Neural cell (in vitro differentiated cells): ENCODE results near the gene TAS1R2. TPM values are rescaled to one million over a fixed set of nuclear protein-coding genes. Genes with fewer than 3 reads are reported as not detected.
A peak's percentile ranks its signal among the peaks of the same experiment; 100 is the strongest.

Experiments used
- H2AFZ ChIP-seq: fragments of 200-600, 300-800 bp; sonication (generic), shearing (Covaris generic); 2 replicates; pipeline ENCODE4 v1.6.0; 2014; ENCODE audit warnings: low read depth, mild to moderate bottlenecking, antibody characterized with exemption, low read length, moderate library complexity
- H3F3A ChIP-seq: fragments of 200-600 bp; shearing (Covaris generic); 2 replicates; pipeline ENCODE4 v1.6.1; 2016; ENCODE audit warnings: mild to moderate bottlenecking, moderate library complexity, mixed read lengths, antibody characterized with exemption, low read length; ENCODE audit not compliant: insufficient read depth, poor library complexity, severe bottlenecking
- H3K27ac ChIP-seq: fragments of 200-600, 300-800 bp; sonication (generic), shearing (Covaris generic); 2 replicates; pipeline ENCODE4 v1.5.1; 2014; ENCODE audit warnings: mild to moderate bottlenecking, low read length, moderate library complexity
- H3K27me3 ChIP-seq: fragments of 300-800, 200-600 bp; sonication (generic), shearing (Covaris generic); 2 replicates; pipeline ENCODE4 v1.6.0; 2014; ENCODE audit warnings: mild to moderate bottlenecking, low read depth, low read length, moderate library complexity; ENCODE audit not compliant: insufficient read depth
- H3K36me3 ChIP-seq: fragments of 300-800, 200-600 bp; sonication (generic), shearing (Covaris generic); 2 replicates; pipeline ENCODE4 v1.5.1; 2014; ENCODE audit warnings: mild to moderate bottlenecking, antibody characterized with exemption, low read length, moderate library complexity; ENCODE audit not compliant: insufficient read depth
- H3K4me2 ChIP-seq: fragments of 300-800, 200-600 bp; sonication (generic), shearing (Covaris generic); 2 replicates; pipeline ENCODE4 v1.6.0; 2014; ENCODE audit warnings: mild to moderate bottlenecking, low read length
- H3K4me3 ChIP-seq: fragments of 300-800, 200-600 bp; sonication (generic), shearing (Covaris generic); 2 replicates; pipeline ENCODE4 v1.5.1; 2014; ENCODE audit warnings: mild to moderate bottlenecking, low read length, moderate library complexity
- H3K79me2 ChIP-seq: fragments of 200-600 bp; shearing (Covaris generic); replicated peaks from 2 replicates; pipeline ENCODE4 v1.6.0; 2014; ENCODE audit warnings: mild to moderate bottlenecking, low read length, moderate library complexity; ENCODE audit not compliant: insufficient read depth
- H3K9ac ChIP-seq: fragments of 300-800, 200-600 bp; sonication (generic), shearing (Covaris generic); 2 replicates; pipeline ENCODE4 v1.6.1; 2016; ENCODE audit warnings: mild to moderate bottlenecking, low read length, mixed read lengths
- H3K9me2 ChIP-seq: fragments of 200-600 bp; shearing (Covaris generic); 2 replicates; pipeline ENCODE4 v1.6.1; 2016; ENCODE audit warnings: mild to moderate bottlenecking, low read length, mixed read lengths; ENCODE audit not compliant: insufficient read depth
- H3K9me3 ChIP-seq: fragments of 200-600, 300-800 bp; sonication (generic), shearing (Covaris generic); 2 replicates; pipeline ENCODE4 v1.6.1; 2016; ENCODE audit warnings: mild to moderate bottlenecking, mixed run types, low read length, moderate library complexity, mixed read lengths
- H4K20me1 ChIP-seq: fragments of 200-600 bp; shearing (Covaris generic); 2 replicates; pipeline ENCODE4 v1.6.1; 2016; ENCODE audit warnings: mild to moderate bottlenecking, mixed run types; ENCODE audit not compliant: insufficient read depth
- CTCF ChIP-seq: fragments of 450-650 bp; IDR thresholded peaks from 2 replicates; pipeline ENCODE4 v1.5.1; 2014; ENCODE audit warnings: antibody characterized with exemption, mild to moderate bottlenecking, moderate library complexity; ENCODE audit not compliant: poor library complexity, severe bottlenecking
- EP300 ChIP-seq: fragments of 450-650 bp; conservative IDR thresholded peaks from 2 replicates; pipeline ENCODE4 v1.6.1; 2014; ENCODE audit warnings: antibody characterized with exemption, mild to moderate bottlenecking, moderate library complexity; ENCODE audit not compliant: poor library complexity, severe bottlenecking
- EZH2 ChIP-seq: fragments of 200-600, 300-800 bp; shearing (Covaris generic), sonication (generic); IDR thresholded peaks from 2 replicates; pipeline ENCODE4 v1.6.1; 2014; ENCODE audit warnings: antibody characterized with exemption, low read length, borderline replicate concordance, mild to moderate bottlenecking; ENCODE audit not compliant: insufficient read depth, poor library complexity, severe bottlenecking
- MXI1 ChIP-seq: fragments of 450-650 bp; conservative IDR thresholded peaks from 2 replicates; pipeline ENCODE4 v1.6.1; 2014; ENCODE audit warnings: antibody characterized with exemption, mild to moderate bottlenecking; ENCODE audit not compliant: poor library complexity, severe bottlenecking
- POLR2AphosphoS5 ChIP-seq: IDR thresholded peaks from 2 replicates; pipeline ENCODE4 v1.6.1; 2012
- RAD21 ChIP-seq: fragments of 450-650 bp; conservative IDR thresholded peaks from 2 replicates; pipeline ENCODE4 v1.6.1; 2014; ENCODE audit warnings: antibody characterized with exemption, mild to moderate bottlenecking, moderate library complexity
- SMC3 ChIP-seq: fragments of 450-650 bp; conservative IDR thresholded peaks from 2 replicates; pipeline ENCODE4 v1.6.1; 2014; ENCODE audit warnings: antibody characterized with exemption, mild to moderate bottlenecking, moderate library complexity; ENCODE audit not compliant: poor library complexity
- TAF1 ChIP-seq: IDR thresholded peaks from 2 replicates; pipeline ENCODE4 v1.6.1; 2012; ENCODE audit warnings: low read depth
- polyA plus RNA-seq: library from polyadenylated mRNA; depleted of rRNA; stranded (reverse); fragments of >200 nt; gene quantifications from 2 replicates; pipeline ENCODE4 v1.2.3, GENCODE V29; 2014
- TF ChIP-seq, protein P1 (sequence below): IDR thresholded peaks from 2 replicates; pipeline ENCODE4 v1.6.1; 2012; ENCODE audit warnings: borderline replicate concordance

The TAS1R2 gene
- polyA plus RNA-seq, 1 donor from 2014 or later, result not detected

DNA sequence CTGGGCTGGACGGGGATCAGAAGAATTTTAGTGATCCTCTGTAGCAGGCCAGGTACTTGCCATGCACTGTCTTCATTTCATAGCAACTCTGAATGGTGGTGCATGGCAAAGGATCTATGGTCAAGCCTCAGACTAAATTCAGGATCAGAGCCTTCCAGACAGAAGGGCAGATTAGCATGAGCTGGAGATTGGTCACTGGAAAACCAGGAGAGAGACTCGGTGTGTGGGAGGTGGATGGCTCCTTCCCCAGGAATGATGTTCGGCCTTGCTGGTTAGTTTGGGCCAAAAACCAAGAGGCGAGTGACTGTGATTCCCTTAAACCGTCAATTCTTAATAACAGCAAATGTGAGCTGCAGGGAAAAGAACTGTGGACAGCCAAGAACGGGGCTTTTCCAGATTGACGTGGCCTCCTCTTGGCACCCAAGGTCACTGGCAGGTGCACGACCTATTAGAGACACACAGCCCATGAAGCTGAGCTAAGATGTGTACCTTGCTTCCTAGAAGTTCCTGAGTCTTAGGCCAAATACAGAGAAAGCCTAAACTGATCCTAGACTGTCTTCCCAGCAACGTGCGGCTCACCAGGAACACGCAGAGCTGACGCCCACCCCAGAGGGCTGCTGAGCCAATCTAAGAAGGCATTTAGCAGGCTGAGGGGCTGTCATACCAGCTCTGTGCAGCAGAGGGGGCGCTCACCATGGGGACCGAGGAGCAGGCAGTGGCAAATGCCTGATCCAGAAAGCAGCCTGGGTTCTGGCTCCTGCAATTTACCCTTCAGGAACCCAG is 24.4 kb upstream of the TAS1R2 start:
- no peak overlapping the region for H3K27ac ChIP-seq
- no peak overlapping the region for H3K9ac ChIP-seq
- no peak for TF ChIP-seq EZH2
- TF ChIP-seq CTCF, result peak; percentile 89
- peak; percentile 81 for TF ChIP-seq SMC3
- TF ChIP-seq EP300, result no peak
- TF ChIP-seq TAF1, result no peak
- peak; percentile 80 for TF ChIP-seq RAD21
- TF ChIP-seq, protein P1, sequence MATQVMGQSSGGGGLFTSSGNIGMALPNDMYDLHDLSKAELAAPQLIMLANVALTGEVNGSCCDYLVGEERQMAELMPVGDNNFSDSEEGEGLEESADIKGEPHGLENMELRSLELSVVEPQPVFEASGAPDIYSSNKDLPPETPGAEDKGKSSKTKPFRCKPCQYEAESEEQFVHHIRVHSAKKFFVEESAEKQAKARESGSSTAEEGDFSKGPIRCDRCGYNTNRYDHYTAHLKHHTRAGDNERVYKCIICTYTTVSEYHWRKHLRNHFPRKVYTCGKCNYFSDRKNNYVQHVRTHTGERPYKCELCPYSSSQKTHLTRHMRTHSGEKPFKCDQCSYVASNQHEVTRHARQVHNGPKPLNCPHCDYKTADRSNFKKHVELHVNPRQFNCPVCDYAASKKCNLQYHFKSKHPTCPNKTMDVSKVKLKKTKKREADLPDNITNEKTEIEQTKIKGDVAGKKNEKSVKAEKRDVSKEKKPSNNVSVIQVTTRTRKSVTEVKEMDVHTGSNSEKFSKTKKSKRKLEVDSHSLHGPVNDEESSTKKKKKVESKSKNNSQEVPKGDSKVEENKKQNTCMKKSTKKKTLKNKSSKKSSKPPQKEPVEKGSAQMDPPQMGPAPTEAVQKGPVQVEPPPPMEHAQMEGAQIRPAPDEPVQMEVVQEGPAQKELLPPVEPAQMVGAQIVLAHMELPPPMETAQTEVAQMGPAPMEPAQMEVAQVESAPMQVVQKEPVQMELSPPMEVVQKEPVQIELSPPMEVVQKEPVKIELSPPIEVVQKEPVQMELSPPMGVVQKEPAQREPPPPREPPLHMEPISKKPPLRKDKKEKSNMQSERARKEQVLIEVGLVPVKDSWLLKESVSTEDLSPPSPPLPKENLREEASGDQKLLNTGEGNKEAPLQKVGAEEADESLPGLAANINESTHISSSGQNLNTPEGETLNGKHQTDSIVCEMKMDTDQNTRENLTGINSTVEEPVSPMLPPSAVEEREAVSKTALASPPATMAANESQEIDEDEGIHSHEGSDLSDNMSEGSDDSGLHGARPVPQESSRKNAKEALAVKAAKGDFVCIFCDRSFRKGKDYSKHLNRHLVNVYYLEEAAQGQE, result no peak
- no peak for TF ChIP-seq MXI1
- no peak for TF ChIP-seq POLR2AphosphoS5
- no peaks in the 10 kb centered on the region for H3K9me2 ChIP-seq
- H3K9me3 ChIP-seq, result no peaks in the 10 kb centered on the region
- H3K36me3 ChIP-seq, result no peaks in the 10 kb centered on the region
- no peak overlapping the region for H2AFZ ChIP-seq
- no peaks in the 10 kb centered on the region for H4K20me1 ChIP-seq
- no peaks in the 10 kb centered on the region for H3K27me3 ChIP-seq
- H3K79me2 ChIP-seq, result no peaks in the 10 kb centered on the region
- H3F3A ChIP-seq, result no peaks in the 10 kb centered on the region
- no peak overlapping the region for H3K4me3 ChIP-seq
- no peak overlapping the region for H3K4me2 ChIP-seq

DNA sequence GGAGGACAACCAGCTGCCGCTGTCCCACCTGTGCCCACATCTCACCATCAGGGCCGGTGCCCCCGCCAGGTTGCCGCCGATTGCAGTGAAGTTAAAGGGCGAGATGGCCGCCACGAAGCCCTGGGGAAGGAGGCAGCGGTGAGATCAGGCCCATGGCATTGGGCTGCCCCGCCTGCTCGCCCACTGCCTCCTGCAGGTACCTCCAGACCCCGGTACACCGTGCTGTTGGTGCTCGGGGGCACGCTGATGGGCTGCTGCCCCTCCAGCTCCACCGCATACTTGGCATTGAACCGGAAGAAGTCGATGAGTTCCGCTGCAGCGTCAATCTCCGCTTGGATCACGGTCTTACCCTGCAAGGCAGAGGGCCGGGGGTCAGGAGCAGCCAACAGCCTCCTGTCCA is 23.6 kb upstream of the TAS1R2 start:
- Histone ChIP-seq H3F3A (no peaks in the 10 kb centered on the region), H3K27ac (no peak overlapping the region), H3K4me2 (no peak overlapping the region), H3K9ac (no peak overlapping the region), H3K9me2 (no peaks in the 10 kb centered on the region), H4K20me1 (no peaks in the 10 kb centered on the region), H2AFZ (no peak overlapping the region), H3K9me3 (no peaks in the 10 kb centered on the region), H3K79me2 (no peaks in the 10 kb centered on the region), H3K4me3 (no peak overlapping the region), H3K27me3 (no peaks in the 10 kb centered on the region), H3K36me3 (no peaks in the 10 kb centered on the region)
- TF ChIP-seq CTCF (no peak), TAF1 (no peak), SMC3 (no peak)
